Esophagus muscularis mucosa (tissue), 3 donors: Measurements from ENCODE around the gene MUC5B.
"Not testable (repeated sequence)": the region's sequence is repeated elsewhere in the genome, so short reads cannot be mapped to it uniquely, and the experiment has no call there.

Source experiments
- CTCF ChIP-seq, 3 experiments: fragments of 200-600 bp in 2 of 3; fragments of 450-650 bp in 1 of 3; sonication (generic) in 2 of 3; IDR thresholded peaks; one replicate each; pipeline ENCODE4 v1.5.1; 2017 to 2019; ENCODE audit warnings: antibody characterized with exemption in 3 of 3, mild to moderate bottlenecking in 2 of 3, moderate library complexity in 1 of 3
- EP300 ChIP-seq: sonication (generic); formaldehyde crosslinking; IDR thresholded peaks from one replicate; pipeline ENCODE4 v1.6.1; 2017; ENCODE audit warnings: antibody characterized with exemption

GRCh38 chr11:1242751-1243150 lies 19.9 kb downstream of the MUC5B start:
- TF ChIP-seq CTCF (IDR thresholded peaks at IDR 0.05); EP300: not testable (repeated sequence)
